Hepatocyte (in vitro differentiated cells): ENCODE results near the gene SDR42E1.
"Not testable (repeated sequence)": the region's sequence is repeated elsewhere in the genome, so short reads cannot be mapped to it uniquely, and the experiment has no call there.

ENCODE experiments used
- EZH2 ChIP-seq: fragments of 200-600 bp; sonication (generic); IDR thresholded peaks from 2 replicates; pipeline ENCODE4 v1.6.1; 2016; ENCODE audit warnings: antibody characterized with exemption, mild to moderate bottlenecking, borderline replicate concordance
- TF ChIP-seq, protein P1 (sequence below): fragments of 200-600 bp; sonication (generic); IDR thresholded peaks from 2 replicates; pipeline ENCODE4 v1.5.1; 2016; ENCODE audit warnings: antibody characterized with exemption, mild to moderate bottlenecking; ENCODE audit not compliant: poor library complexity

DNA sequence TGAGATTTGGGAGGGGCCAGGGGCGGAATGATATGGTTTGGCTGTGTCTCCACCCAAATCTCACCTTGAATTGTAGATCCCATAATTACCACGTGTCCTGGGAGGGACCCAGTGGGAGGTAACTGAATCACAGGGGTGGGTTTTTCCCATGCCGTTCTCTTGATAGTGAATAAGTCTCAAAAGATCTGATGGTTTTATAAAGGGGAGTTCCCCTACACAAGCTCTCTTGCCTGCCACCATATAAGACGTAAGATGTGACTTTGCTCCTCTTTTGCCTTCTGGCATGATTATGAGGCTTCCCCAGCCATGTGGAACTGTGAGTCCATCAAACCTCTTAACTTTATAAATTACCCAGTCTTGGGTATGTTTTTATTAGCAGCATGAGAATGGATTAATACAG, 1.5 kb downstream of the SDR42E1 start:
- TF ChIP-seq, protein P1, sequence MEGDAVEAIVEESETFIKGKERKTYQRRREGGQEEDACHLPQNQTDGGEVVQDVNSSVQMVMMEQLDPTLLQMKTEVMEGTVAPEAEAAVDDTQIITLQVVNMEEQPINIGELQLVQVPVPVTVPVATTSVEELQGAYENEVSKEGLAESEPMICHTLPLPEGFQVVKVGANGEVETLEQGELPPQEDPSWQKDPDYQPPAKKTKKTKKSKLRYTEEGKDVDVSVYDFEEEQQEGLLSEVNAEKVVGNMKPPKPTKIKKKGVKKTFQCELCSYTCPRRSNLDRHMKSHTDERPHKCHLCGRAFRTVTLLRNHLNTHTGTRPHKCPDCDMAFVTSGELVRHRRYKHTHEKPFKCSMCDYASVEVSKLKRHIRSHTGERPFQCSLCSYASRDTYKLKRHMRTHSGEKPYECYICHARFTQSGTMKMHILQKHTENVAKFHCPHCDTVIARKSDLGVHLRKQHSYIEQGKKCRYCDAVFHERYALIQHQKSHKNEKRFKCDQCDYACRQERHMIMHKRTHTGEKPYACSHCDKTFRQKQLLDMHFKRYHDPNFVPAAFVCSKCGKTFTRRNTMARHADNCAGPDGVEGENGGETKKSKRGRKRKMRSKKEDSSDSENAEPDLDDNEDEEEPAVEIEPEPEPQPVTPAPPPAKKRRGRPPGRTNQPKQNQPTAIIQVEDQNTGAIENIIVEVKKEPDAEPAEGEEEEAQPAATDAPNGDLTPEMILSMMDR = not testable (repeated sequence)
- not testable (repeated sequence) for TF ChIP-seq EZH2
